GM10847 (cell line): Measurements from ENCODE around the gene ATP2A2.

ENCODE experiments used
- POLR2A ChIP-seq: IDR thresholded peaks from 2 replicates; pipeline ENCODE4 v1.6.1; 2011; ENCODE audit not compliant: insufficient read length; ENCODE audit errors: extremely low read depth

The ATP2A2 gene

GRCh38 chr12:110252716-110253115 is 28.3 kb upstream of the ATP2A2 start:
- no peak for TF ChIP-seq POLR2A

- no peak for TF ChIP-seq POLR2A
These were observed 27.9 kb upstream of the ATP2A2 start for GRCh38 chr12:110253176-110253575.

- no peak for TF ChIP-seq POLR2A
These were observed 26.0 kb upstream of the ATP2A2 start for GRCh38 chr12:110254971-110255540.

- TF ChIP-seq POLR2A = no peak
These were observed 24.1 kb upstream of the ATP2A2 start for GRCh38 chr12:110256780-110257431.

- TF ChIP-seq POLR2A = no peak
These were observed 22.6 kb upstream of the ATP2A2 start for GRCh38 chr12:110258466-110258865.

- TF ChIP-seq POLR2A = no peak
These were observed 18.3 kb upstream of the ATP2A2 start for GRCh38 chr12:110262442-110263388.

GRCh38 chr12:110266381-110266960 is 14.6 kb upstream of the ATP2A2 start:
- no peak for TF ChIP-seq POLR2A

- no peak for TF ChIP-seq POLR2A
These were observed 13.9 kb upstream of the ATP2A2 start for GRCh38 chr12:110266980-110267620.

- TF ChIP-seq POLR2A = no peak
These were observed 11.4 kb upstream of the ATP2A2 start for GRCh38 chr12:110269622-110270124.

GRCh38 chr12:110270125-110270962 is 10.7 kb upstream of the ATP2A2 start:
- no peak for TF ChIP-seq POLR2A

- no peak for TF ChIP-seq POLR2A
These were observed 10.0 kb upstream of the ATP2A2 start for GRCh38 chr12:110271015-110271414.

- TF ChIP-seq POLR2A = no peak
These were observed 3.4 kb upstream of the ATP2A2 start for GRCh38 chr12:110277530-110278254.

GRCh38 chr12:110278255-110278536 is 2.9 kb upstream of the ATP2A2 start:
- no peak for TF ChIP-seq POLR2A
